KMS-11 (cell line): ENCODE measurements around the gene STIM1.

Source experiments
- H2AFZ ChIP-seq: fragments of 200-600 bp; sonication (generic); 2 replicates; pipeline ENCODE4 v1.6.1; 2016; ENCODE audit warnings: antibody characterized with exemption, mixed run types, low read depth
- H3K27ac ChIP-seq: fragments of 200-600 bp; sonication (generic); 2 replicates; pipeline ENCODE4 v1.6.1; 2016; ENCODE audit warnings: mild to moderate bottlenecking, mixed run types
- H3K27me3 ChIP-seq: fragments of 200-600 bp; sonication (generic); 2 replicates; pipeline ENCODE4 v1.6.1; 2017; ENCODE audit warnings: mild to moderate bottlenecking, low read depth, mixed run types, moderate library complexity; ENCODE audit not compliant: insufficient read depth
- H3K36me3 ChIP-seq: fragments of 200-600 bp; sonication (generic); 2 replicates; pipeline ENCODE4 v1.6.1; 2017; ENCODE audit warnings: mild to moderate bottlenecking, mixed run types; ENCODE audit not compliant: insufficient read depth
- H3K4me1 ChIP-seq: fragments of 200-600 bp; sonication (generic); 2 replicates; pipeline ENCODE4 v1.6.1; 2016; ENCODE audit warnings: mild to moderate bottlenecking, low read depth, mixed run types; ENCODE audit not compliant: poor library complexity, severe bottlenecking
- H3K4me2 ChIP-seq: fragments of 200-600 bp; sonication (generic); 2 replicates; pipeline ENCODE4 v1.7.0; 2016; ENCODE audit warnings: mild to moderate bottlenecking, mixed run types
- H3K4me3 ChIP-seq: fragments of 200-600 bp; sonication (generic); IDR thresholded peaks from 2 replicates; pipeline ENCODE4 v1.6.1; 2017; ENCODE audit warnings: low read depth, low read length, mixed read lengths; ENCODE audit not compliant: insufficient read depth
- H3K79me2 ChIP-seq: fragments of 200-600 bp; sonication (generic); 2 replicates; pipeline ENCODE4 v1.6.1; 2016; ENCODE audit warnings: low read depth, mixed run types; ENCODE audit not compliant: insufficient read depth
- H3K9ac ChIP-seq: fragments of 200-600 bp; sonication (generic); 2 replicates; pipeline ENCODE4 v1.6.1; 2016; ENCODE audit warnings: mild to moderate bottlenecking, mixed run types
- H4K20me1 ChIP-seq: fragments of 200-600 bp; sonication (generic); 2 replicates; pipeline ENCODE4 v1.6.1; 2016; ENCODE audit warnings: mild to moderate bottlenecking, mixed run types; ENCODE audit not compliant: insufficient read depth
- CTCF ChIP-seq: fragments of 200-600 bp; sonication (generic); conservative IDR thresholded peaks from 2 replicates; pipeline ENCODE4 v1.6.1; 2017; ENCODE audit warnings: low read depth, mild to moderate bottlenecking, antibody characterized with exemption, low read length, moderate library complexity, mixed read lengths

The STIM1 gene

GRCh38 chr11:4084406-4085125 lies 229.1 kb downstream of the STIM1 start:
- Histone ChIP-seq H3K4me1 (no peaks in the 10 kb centered on the region), H3K79me2 (no peaks in the 10 kb centered on the region), H3K4me2 (no peak overlapping the region), H4K20me1 (no peaks in the 10 kb centered on the region), H3K4me3 (no peak overlapping the region), H3K36me3 (no peaks in the 10 kb centered on the region; the same call in 1 of the 2 replicates), H3K27me3 (no peaks in the 10 kb centered on the region), H3K9ac (no peak overlapping the region), H3K27ac (no peak overlapping the region), H2AFZ (no peak overlapping the region)
- no peak for TF ChIP-seq CTCF

DNA sequence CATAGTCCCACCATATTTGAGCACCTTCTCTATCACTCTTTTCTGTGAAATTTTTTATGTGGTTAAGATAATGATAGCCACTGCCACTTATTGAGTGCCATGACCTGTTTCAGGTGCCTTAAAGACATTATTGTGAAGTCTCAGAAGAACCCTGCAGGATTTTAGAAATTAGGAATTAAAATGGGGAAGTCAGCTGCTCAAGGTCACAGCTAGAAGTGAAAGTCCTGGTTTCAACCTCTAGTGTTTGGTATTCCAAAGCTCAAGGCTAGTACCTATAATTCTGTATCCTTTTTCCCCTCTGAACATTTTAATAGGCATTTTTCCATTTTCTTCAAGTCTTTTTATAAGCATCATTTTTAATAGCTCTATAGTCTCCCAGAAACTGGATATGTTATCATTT lies 230.1 kb downstream of the STIM1 start:
- Histone ChIP-seq H3K27me3 (no peaks in the 10 kb centered on the region), H3K9ac (no peak overlapping the region), H3K4me1 (no peaks in the 10 kb centered on the region), H3K4me3 (no peak overlapping the region), H2AFZ (no peak overlapping the region), H3K36me3 (no peaks in the 10 kb centered on the region; the same call in 1 of the 2 replicates), H4K20me1 (no peaks in the 10 kb centered on the region), H3K4me2 (no peak overlapping the region), H3K79me2 (no peaks in the 10 kb centered on the region), H3K27ac (no peak overlapping the region)
- TF ChIP-seq CTCF = no peak

DNA sequence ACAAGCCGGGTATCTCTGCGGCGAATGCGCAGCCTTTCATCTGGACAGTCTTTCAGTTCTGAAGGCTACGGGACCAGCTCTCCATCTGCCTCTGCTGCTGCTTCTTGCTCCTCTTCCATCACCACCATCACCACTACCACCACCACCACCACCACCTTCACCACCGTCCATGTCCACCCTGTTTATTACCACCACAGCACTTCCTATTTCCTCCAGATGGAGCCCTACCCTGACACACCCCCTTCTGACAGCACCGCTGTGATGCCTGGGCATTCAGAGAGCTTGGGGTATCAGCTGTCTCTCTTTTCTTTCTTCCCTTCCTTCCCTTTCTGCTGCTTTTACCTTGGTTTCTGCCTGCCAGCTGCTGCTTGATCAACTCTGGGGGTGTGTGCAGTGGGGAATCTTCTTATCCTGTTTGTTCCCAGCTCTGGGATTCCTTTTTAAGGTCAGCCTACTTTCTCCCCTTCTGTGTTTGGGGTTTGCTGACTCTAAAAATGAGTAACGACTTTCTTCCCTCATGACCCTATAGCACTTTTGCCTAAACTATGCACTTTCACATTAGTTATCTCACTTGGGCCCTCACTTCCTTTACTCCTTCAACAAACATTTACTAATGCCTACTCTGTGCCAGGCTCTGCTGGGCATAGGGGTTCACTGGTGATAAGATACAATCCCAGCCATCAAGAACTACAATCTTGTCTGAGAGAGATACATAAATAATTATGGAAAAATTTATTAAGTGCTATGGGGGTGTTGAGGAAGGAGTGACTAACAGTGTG lies 231.3 kb downstream of the STIM1 start:
- TF ChIP-seq CTCF = no peak
- no peak overlapping the region for H3K27ac ChIP-seq
- H3K4me1 ChIP-seq = peaks cover 8% of the 10 kb centered on the region
- H3K36me3 ChIP-seq = no peaks in the 10 kb centered on the region; the same call in 1 of the 2 replicates
- no peak overlapping the region for H3K9ac ChIP-seq
- no peak overlapping the region for H2AFZ ChIP-seq
- H4K20me1 ChIP-seq = no peaks in the 10 kb centered on the region
- no peak overlapping the region for H3K4me3 ChIP-seq
- no peaks in the 10 kb centered on the region for H3K27me3 ChIP-seq
- no peak overlapping the region for H3K4me2 ChIP-seq
- no peaks in the 10 kb centered on the region for H3K79me2 ChIP-seq

- no peaks in the 10 kb centered on the region for H4K20me1 ChIP-seq
- no peak for TF ChIP-seq CTCF
- H3K4me3 ChIP-seq = no peak overlapping the region
- no peaks in the 10 kb centered on the region; the same call in 1 of the 2 replicates for H3K36me3 ChIP-seq
- no peak overlapping the region for H3K9ac ChIP-seq
- no peak overlapping the region for H3K27ac ChIP-seq
- H3K27me3 ChIP-seq = no peaks in the 10 kb centered on the region
- peaks cover 16% of the 10 kb centered on the region for H3K4me1 ChIP-seq
- no peaks in the 10 kb centered on the region for H3K79me2 ChIP-seq
- H3K4me2 ChIP-seq = no peak overlapping the region
- H2AFZ ChIP-seq = no peak overlapping the region
Measured at GRCh38 chr11:4087551-4087950, 232.1 kb downstream of the STIM1 start.
